Muscle of leg (tissue), 11 donors: ENCODE data around the gene TUBA3E. TPM values are rescaled to one million over a fixed set of nuclear protein-coding genes. Genes with fewer than 3 reads are reported as not detected.
"Not testable (repeated sequence)": the region's sequence is repeated elsewhere in the genome, so short reads cannot be mapped to it uniquely, and the experiment has no call there.

ENCODE experiments used
- DNase-seq: peaks from one replicate; pipeline ENCODE4 v3.0.0; 2013
- H3K27ac ChIP-seq: one replicate; pipeline ENCODE4 v1.5.1; 2013; ENCODE audit warnings: mild to moderate bottlenecking, low read length, control low read depth
- H3K27me3 ChIP-seq: one replicate; pipeline ENCODE4 v1.6.1; 2013; ENCODE audit warnings: low read length; ENCODE audit not compliant: control insufficient read depth, insufficient read depth
- H3K36me3 ChIP-seq: one replicate; pipeline ENCODE4 v1.6.1; 2013; ENCODE audit warnings: low read length; ENCODE audit not compliant: control insufficient read depth, insufficient read depth
- H3K4me1 ChIP-seq: one replicate; pipeline ENCODE4 v1.6.1; 2013; ENCODE audit warnings: low read length; ENCODE audit not compliant: control insufficient read depth, insufficient read depth
- H3K4me3 ChIP-seq: one replicate; pipeline ENCODE4 v1.5.1; 2013; ENCODE audit warnings: low read length, control low read depth
- H3K9me3 ChIP-seq: replicated peaks from 2 replicates; pipeline ENCODE4 v1.6.1; 2013; ENCODE audit warnings: low read depth, low read length; ENCODE audit not compliant: control insufficient read depth
- WGBS: methylation state at CpG from one replicate; pipeline ENCODE4 v1.1.5; 2013; ENCODE audit warnings: missing lambda C conversion rate; ENCODE audit not compliant: insufficient coverage; 5-methylcytosine and 5-hydroxymethylcytosine counted together
- polyA plus RNA-seq, 8 donors: library from polyadenylated mRNA; unstranded; fragments of 120-200 nt; gene quantifications; one replicate each; pipeline versions ENCODE4 v1.2.1 to v1.2.3, GENCODE V29; 2013; ENCODE audit warnings: inconsistent platforms in 1 of 8, low replicate concordance in 1 of 8; ENCODE audit not compliant: insufficient read length in 8 of 8, insufficient read depth in 1 of 8
- total RNA-seq: library from RNA; stranded (reverse); fragments of 120-200 nt; gene quantifications from one replicate; pipeline ENCODE4 v1.2.4, GENCODE V29; 2013

TUBA3E gene
- total and polyA plus RNA-seq, 9 donors: 0.11 to 0.29 (median 0.19) TPM; not detected in 6

GRCh38 chr2:130155956-130156623 is 42.1 kb downstream of the TUBA3E start:
- 86% methylated on average over 7 of the region's 16 CpGs for WGBS
- not testable (repeated sequence) for H3K4me1 ChIP-seq, H3K27ac ChIP-seq, H3K9me3 ChIP-seq, H3K27me3 ChIP-seq, H3K4me3 ChIP-seq
- peak; percentile 33 for DNase-seq
- H3K36me3 ChIP-seq: peaks cover 38% of the 10 kb centered on the region

GRCh38 chr2:130154773-130155765 is 43.2 kb downstream of the TUBA3E start:
- no peak for DNase-seq
- H3K9me3 ChIP-seq: no peaks in the 10 kb centered on the region
- H3K27me3 ChIP-seq: no peaks in the 10 kb centered on the region
- 93% methylated on average over 28 of the region's 29 CpGs for WGBS
- H3K4me1 ChIP-seq: no peaks in the 10 kb centered on the region
- H3K27ac ChIP-seq: no peak overlapping the region
- peaks cover 36% of the 10 kb centered on the region for H3K36me3 ChIP-seq
- no peak overlapping the region for H3K4me3 ChIP-seq

- H3K27me3 ChIP-seq, DNase-seq, H3K4me1 ChIP-seq, H3K27ac ChIP-seq, H3K4me3 ChIP-seq, H3K9me3 ChIP-seq: not testable (repeated sequence)
- WGBS: no CpG with 5 or more reads among the region's 8 CpGs
- H3K36me3 ChIP-seq: peaks cover 30% of the 10 kb centered on the region
Measured at GRCh38 chr2:130154423-130154770, 43.8 kb downstream of the TUBA3E start.

- H3K4me1 ChIP-seq, H3K4me3 ChIP-seq, H3K9me3 ChIP-seq, DNase-seq, H3K27ac ChIP-seq, H3K27me3 ChIP-seq: not testable (repeated sequence)
- peaks cover 30% of the 10 kb centered on the region for H3K36me3 ChIP-seq
- 96% methylated on average over 10 of the region's 23 CpGs for WGBS
Measured at GRCh38 chr2:130153721-130154422, 44.4 kb downstream of the TUBA3E start.

DNA sequence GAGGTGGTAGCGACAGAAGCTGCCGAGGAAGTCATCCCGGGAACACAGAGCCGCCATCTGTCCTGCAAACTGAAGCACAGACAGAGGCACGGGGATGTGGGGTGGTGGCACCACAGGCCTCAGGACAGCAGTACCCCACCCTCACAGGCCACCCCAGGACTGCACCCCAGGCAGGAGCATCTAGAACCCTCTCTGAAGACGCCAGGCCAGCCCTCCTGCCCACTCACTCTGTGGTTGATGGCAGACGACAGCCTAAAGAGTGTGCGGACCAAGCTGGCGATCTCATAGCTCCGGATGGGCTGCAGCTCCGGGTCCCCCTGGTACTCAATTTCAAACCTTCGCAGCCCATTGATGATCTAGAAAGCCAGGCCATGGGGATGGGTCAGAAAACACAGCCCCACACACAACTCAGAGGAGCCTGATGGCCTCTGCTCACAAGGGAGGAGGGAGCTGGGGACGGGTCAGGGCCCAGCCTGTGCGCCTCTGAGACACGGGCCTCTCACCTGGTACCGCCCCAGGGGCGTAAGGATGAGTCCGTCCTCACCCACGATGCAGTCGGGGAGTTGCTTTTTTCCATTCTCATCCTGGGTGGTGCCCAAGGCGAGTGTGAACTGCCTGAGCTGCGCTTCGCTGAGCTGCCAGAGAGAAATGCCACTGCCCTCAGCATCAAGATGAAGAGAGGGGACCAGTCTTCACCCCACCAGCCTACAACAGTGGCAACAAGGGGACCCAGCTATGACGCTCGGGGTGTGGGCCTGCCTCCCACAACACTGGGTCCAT is 45.2 kb downstream of the TUBA3E start:
- Histone ChIP-seq H3K4me1 (no peaks in the 10 kb centered on the region), H3K27ac (no peak overlapping the region), H3K27me3 (no peaks in the 10 kb centered on the region), H3K4me3 (no peak overlapping the region), H3K9me3 (no peaks in the 10 kb centered on the region), H3K36me3 (peaks cover 26% of the 10 kb centered on the region)
- DNase-seq: no peak
- 97% methylated on average over 14 of the region's 25 CpGs for whole genome bisulfite sequencing

DNA sequence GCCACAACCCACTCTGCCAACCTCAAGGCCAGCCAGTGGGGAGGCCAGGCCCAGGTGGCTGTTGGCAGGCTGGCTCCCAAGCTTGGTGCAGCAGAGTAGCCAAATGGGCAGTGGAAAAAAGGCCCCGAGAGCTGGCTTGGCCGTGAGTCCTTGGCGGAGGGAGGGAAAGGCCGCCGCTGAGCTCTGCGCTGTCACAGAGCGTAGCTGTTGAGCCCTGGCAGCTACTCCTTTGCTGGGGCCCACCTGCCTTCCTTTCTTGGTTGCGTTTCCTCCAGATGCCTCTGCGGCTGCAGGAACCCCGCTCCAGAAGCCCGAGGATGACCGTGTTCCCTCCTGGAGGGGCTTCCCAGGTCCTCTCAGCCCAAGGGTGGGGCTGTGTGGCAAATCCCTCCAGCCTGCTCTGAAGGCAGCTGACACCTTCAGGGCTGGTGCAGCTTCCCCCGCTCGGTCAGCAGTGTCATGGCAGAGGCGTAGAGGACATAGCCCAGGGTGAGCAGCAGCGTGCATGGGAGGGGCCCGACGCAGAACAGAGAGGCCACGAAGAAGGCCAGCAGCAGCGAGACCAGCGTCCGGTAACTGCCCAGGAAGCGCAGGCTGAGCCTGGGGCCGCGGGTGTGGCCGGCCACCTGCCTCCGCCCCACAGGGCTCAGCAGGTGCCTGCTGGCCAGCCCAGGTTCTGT is 46.0 kb downstream of the TUBA3E start:
- not testable (repeated sequence) for H3K27ac ChIP-seq, H3K4me1 ChIP-seq, H3K27me3 ChIP-seq, DNase-seq, H3K9me3 ChIP-seq, H3K4me3 ChIP-seq
- peaks cover 25% of the 10 kb centered on the region for H3K36me3 ChIP-seq
- 93% methylated on average over 9 of the region's 27 CpGs for WGBS

DNA sequence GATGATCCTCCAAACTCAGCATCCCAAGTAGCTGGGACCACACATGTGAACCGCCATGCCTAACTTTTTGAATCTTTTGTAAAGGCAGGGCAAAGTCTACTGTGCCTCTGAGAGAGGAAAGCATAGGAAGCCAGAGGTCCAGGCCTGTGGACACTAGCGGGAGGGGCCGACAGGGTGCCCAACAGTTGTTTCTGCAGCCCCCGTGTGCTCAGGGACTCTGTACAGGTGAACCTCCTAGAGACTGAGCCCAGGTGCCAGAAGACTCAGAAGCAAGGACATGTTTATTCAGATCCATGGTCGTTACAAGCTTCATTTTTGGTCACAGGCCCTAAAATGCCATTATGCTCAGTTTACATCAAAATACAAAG is 47.1 kb downstream of the TUBA3E start:
- not testable (repeated sequence) for H3K9me3 ChIP-seq, H3K4me1 ChIP-seq, H3K27me3 ChIP-seq, DNase-seq, H3K4me3 ChIP-seq, H3K27ac ChIP-seq
- WGBS: 89% methylated on average over 4 of the region's 5 CpGs
- H3K36me3 ChIP-seq: peaks cover 24% of the 10 kb centered on the region

DNA sequence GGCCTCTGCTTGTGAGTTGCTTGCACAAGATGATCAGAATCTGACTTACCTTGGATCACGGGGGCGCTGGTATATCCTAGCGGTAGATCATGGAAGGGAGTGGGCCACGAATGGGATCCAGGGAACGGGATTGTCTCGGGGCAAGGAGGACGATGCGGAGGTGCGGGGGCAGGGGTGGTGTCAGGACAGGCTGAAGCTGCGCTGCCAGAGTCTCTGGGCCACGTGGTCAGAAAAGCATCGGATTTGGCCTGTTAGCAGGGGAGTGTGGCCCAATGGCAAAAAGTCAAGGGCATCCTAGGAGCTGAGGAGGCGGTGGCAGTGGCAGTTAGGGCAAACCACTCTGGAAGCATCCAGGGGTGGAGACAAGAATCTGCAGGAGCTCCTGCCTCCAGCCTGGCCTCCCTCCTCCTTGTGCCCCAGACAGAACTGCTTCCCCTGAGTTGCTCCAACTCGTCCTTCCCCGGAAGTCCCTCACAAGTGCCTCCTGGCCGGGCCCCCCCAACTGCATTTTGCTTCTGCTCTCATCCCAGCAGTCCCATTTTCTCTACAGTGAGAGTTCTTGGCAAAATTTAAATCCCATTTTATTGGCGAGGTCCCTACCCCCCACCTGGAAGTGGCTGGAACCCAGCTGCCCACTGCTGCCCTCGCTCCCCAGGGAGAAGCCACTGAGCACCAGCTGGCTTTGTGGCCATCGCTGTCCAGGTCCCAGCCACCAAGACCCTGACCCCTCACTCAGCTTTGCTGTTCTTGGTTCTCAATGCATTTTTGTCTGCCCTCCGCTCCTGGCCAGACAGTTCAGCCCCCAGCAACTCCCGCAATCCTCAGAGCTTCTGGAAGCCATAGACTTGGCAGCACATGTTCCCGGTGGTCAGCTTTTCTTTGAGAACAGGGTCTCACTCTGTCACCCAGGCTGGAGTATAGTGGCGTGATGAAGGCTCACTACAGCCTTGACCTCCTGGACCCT is 47.8 kb downstream of the TUBA3E start:
- no peak overlapping the region for H3K27ac ChIP-seq
- H3K27me3 ChIP-seq: no peaks in the 10 kb centered on the region
- 87% methylated on average over 20 of the region's 23 CpGs for WGBS
- no peak overlapping the region for H3K4me3 ChIP-seq
- peaks cover 19% of the 10 kb centered on the region for H3K36me3 ChIP-seq
- H3K4me1 ChIP-seq: no peaks in the 10 kb centered on the region
- no peak for DNase-seq
- H3K9me3 ChIP-seq: no peaks in the 10 kb centered on the region
